ENCODE data around the gene ZHX3. TPM values are rescaled to one million over a fixed set of nuclear protein-coding genes. Genes with fewer than 3 reads are reported as not detected.
A peak's percentile ranks its signal among the peaks of the same experiment; 100 is the strongest.

The ZHX3 gene
- total and polyA plus RNA-seq, 2 of the 13 experiments (the other 11 are each of a cell fraction or from before 2014, with no cell fraction given): 8.4 to 11.7 TPM

DNA sequence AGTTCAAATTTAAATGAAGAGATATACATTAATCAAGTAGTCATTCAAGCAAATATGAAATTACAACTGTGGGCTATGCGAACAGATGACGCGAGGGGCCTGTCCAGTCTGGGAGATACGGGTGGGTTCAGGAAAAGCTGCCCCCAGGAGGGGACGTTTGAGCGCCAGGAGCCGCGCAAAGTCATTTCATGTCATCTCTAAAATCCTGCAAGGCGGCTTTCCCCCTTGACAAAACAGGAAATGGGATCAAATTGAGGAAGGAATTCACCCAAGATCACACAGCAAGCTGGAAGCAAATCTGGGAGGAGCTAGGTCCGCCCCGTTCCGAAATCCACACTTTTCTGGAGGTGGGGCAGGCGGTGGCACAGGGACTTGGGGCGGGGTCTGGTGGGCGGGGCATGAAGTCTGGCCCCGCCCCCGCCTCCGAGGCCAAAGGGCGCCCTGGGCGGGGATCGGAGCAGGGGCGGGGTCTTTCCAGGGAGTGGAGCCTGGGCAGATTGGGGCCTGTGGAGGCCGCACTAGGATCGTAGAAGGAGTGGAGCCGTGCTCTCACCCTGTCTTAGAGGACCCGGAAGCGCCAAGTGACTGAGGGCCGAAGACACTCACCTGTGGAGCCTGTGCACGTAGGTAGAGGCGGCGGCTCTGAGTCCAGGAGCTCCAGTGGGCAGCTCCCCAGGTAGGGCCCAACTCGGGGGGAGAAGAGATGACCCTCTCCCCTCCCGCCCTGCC lies 23.0 kb upstream of the ZHX3 start, which contains the start of gene LPIN3:
Gene LPIN3, plus strand, starts transcription at position 495 of the 729 bp plus-strand sequence. CDS start 4,983 bp downstream, outside the sequence.
- peak within 1 kb of the TSS; percentile 93 for H3K4me2 ChIP-seq (ENCODE audit: low read depth, low read length)
- no peaks in the 10 kb centered on the region for H3K36me3 ChIP-seq (replicated peaks in 1 of 2; ENCODE audit: control insufficient read depth in 1 of 2, insufficient read depth in 2 of 2, low read length in 2 of 2)
- peak within 1 kb of the TSS; percentile 52 for H3K27ac ChIP-seq (ENCODE audit: extremely low read length, insufficient read depth, low read length)
- POLR2A ChIA-PET: interaction anchor here (0.6 to 2.3 kb wide), 19 partner anchors 9 to 1167 kb away, joined by 3 to 18 read pairs (median 4); partner anchors contain the start of genes CHD6 and ZHX3
- ATAC-seq (peak; percentile 92), DNase-seq (ENCODE audit: low spot score) (peak; percentile 92), FAIRE-seq (peak; percentile 80)
- no peaks in the 10 kb centered on the region for H3K9me3 ChIP-seq (ENCODE audit: low read length)
- H2AFZ ChIP-seq (ENCODE audit: low read length): peak within 1 kb of the TSS; percentile 81
- 2% methylated on average over 33 of the region's 33 CpGs for WGBS (ENCODE audit: low lambda C conversion rate)
- BruUV-seq (replicated peaks): no TSS peak
- peak within 1 kb of the TSS; percentile 68 to 91 (median 76) for H3K4me3 ChIP-seq (replicated peaks in 1 of 3; ENCODE audit: insufficient read depth in 1 of 3, low read depth in 2 of 3, low read length in 3 of 3)
- H3K79me2 ChIP-seq (ENCODE audit: insufficient read depth, low read length): peaks cover 5% of the 10 kb centered on the region
- CTCF ChIA-PET (ENCODE audit: low intra/inter-chr PET ratio, low total read pairs): interaction anchor here (0.7 to 3.6 kb wide), 7 partner anchors 91 to 372 kb away, joined by 3 to 76 read pairs (median 8); no protein-coding TSS in a partner anchor
- in situ Hi-C loops (cut with HindIII; ENCODE audit: extremely low pct_ligation_motif_present, low pct_unique_long_range_greater_than_20kb): loop anchor here (5.0 kb wide), 2 partner anchors 168 to 373 kb away; no protein-coding TSS in a partner anchor
- peaks cover 4% of the 10 kb centered on the region; the same call in 1 of the 2 replicates for H4K20me1 ChIP-seq (ENCODE audit: insufficient read depth, low read length)
- peak within 1 kb of the TSS; percentile 76 for H3K9ac ChIP-seq (ENCODE audit: insufficient read depth, low read depth, low read length)
- peaks cover 40% of the 10 kb centered on the region for H3K4me1 ChIP-seq (ENCODE audit: insufficient read depth, low read length)
- peaks cover 3 to 12% of the 10 kb centered on the region in 2 experiments; a peak in 4 of 5 replicates for H3K27me3 ChIP-seq (ENCODE audit: control insufficient read depth in 1 of 2, insufficient read depth in 2 of 2, low read length in 2 of 2)
- intact Hi-C loops (cut with micrococcal nuclease; ENCODE audit: unreplicated experiment): loop anchor here (1.0 to 5.0 kb wide), 8 partner anchors 18 to 372 kb away; no protein-coding TSS in a partner anchor
- TF ChIP-seq THAP11 (CRISPR knock-in tag; IDR thresholded peaks at IDR 0.05) (peak; percentile 55; the same call in 1 of the 2 replicates), ZNF784 (CRISPR knock-in tag; IDR thresholded peaks at IDR 0.05; ENCODE audit: borderline replicate concordance) (peak; percentile 51), RBM39 (IDR thresholded peaks at IDR 0.05; ENCODE audit: low read depth, low read length, poor library complexity, severe bottlenecking) (peak; percentile 86), ZNF512B (CRISPR knock-in tag; IDR thresholded peaks at IDR 0.05; ENCODE audit: borderline replicate concordance) (peak; percentile 5; the same call in 1 of the 2 replicates), KLF16 (CRISPR knock-in tag; IDR thresholded peaks at IDR 0.05) (peak in 1 of 2 experiments; percentile 66; a peak in 2 of 4 replicates), MIER3 (CRISPR knock-in tag; IDR thresholded peaks at IDR 0.05; ENCODE audit: borderline replicate concordance) (peak; percentile 17; the same call in 1 of the 2 replicates), NPAS2 (CRISPR knock-in tag; IDR thresholded peaks at IDR 0.05; ENCODE audit: borderline replicate concordance) (no peak), HNF4A (CRISPR knock-in tag; IDR thresholded peaks at IDR 0.05) (peak; percentile 79)
- TF ChIP-seq, protein P1, sequence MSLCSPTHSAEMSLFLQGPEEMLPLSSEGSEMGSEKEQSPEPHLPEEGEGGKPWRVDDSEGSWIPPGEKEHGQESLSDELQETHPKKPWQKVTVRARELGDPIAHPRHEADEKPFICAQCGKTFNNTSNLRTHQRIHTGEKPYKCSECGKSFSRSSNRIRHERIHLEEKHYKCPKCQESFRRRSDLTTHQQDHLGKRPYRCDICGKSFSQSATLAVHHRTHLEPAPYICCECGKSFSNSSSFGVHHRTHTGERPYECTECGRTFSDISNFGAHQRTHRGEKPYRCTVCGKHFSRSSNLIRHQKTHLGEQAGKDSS (CRISPR knock-in tag; IDR thresholded peaks at IDR 0.05; ENCODE audit: borderline replicate concordance, low read depth): peak; percentile 75
- TF ChIP-seq, protein P2, sequence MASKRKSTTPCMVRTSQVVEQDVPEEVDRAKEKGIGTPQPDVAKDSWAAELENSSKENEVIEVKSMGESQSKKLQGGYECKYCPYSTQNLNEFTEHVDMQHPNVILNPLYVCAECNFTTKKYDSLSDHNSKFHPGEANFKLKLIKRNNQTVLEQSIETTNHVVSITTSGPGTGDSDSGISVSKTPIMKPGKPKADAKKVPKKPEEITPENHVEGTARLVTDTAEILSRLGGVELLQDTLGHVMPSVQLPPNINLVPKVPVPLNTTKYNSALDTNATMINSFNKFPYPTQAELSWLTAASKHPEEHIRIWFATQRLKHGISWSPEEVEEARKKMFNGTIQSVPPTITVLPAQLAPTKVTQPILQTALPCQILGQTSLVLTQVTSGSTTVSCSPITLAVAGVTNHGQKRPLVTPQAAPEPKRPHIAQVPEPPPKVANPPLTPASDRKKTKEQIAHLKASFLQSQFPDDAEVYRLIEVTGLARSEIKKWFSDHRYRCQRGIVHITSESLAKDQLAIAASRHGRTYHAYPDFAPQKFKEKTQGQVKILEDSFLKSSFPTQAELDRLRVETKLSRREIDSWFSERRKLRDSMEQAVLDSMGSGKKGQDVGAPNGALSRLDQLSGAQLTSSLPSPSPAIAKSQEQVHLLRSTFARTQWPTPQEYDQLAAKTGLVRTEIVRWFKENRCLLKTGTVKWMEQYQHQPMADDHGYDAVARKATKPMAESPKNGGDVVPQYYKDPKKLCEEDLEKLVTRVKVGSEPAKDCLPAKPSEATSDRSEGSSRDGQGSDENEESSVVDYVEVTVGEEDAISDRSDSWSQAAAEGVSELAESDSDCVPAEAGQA (IDR thresholded peaks at IDR 0.05; ENCODE audit: low read depth): 0 out of 2 replicates have a peak, but pooled peaks have one; percentile 9
- TF ChIP-seq, protein P2 (CRISPR knock-in tag; IDR thresholded peaks at IDR 0.05; ENCODE audit: borderline replicate concordance): no peak
